ENCODE results near the gene CD164L2. TPM values are rescaled to one million over a fixed set of nuclear protein-coding genes. Genes with fewer than 3 reads are reported as not detected.

CD164L2 gene
- total and polyA plus RNA-seq, 2 experiments from 2014 or later, result 2.0 to 2.8 TPM

GRCh38 chr1:27365372-27366112, 17.6 kb downstream of the CD164L2 start:
- Mint-ChIP-seq H3K4me1 (peaks cover 27% of the 10 kb centered on the region), H3K9me3 (no peaks in the 10 kb centered on the region), H3K27me3 (ENCODE audit: insufficient read depth, low read depth, poor library complexity) (peaks cover 22% of the 10 kb centered on the region), H3K4me3 (peak overlapping the region; percentile 86), H3K36me3 (ENCODE audit: low read depth) (no peaks in the 10 kb centered on the region), H3K27ac (peak overlapping the region; percentile 86)
- ATAC-seq (peak; percentile 55), DNase-seq (ENCODE audit: low spot score) (peak; percentile 88)
- Histone ChIP-seq H3K79me2 (replicated peaks; ENCODE audit: insufficient read depth) (no peaks in the 10 kb centered on the region), H3K9me2 (ENCODE audit: insufficient read depth) (no peaks in the 10 kb centered on the region), H3K36me3 (ENCODE audit: insufficient read depth) (no peaks in the 10 kb centered on the region), H3K4me3 (peak overlapping the region; percentile 89), H2AFZ (peak overlapping the region; percentile 98; the same call in 1 of the 2 replicates), H3K27ac (ENCODE audit: low read depth) (no peak overlapping the region), H3K27me3 (ENCODE audit: insufficient read depth) (peaks cover 18% of the 10 kb centered on the region), H3K4me1 (ENCODE audit: insufficient read depth) (peaks cover 16% of the 10 kb centered on the region), H3K4me2 (peak overlapping the region; percentile 99), H3F3A (replicated peaks; ENCODE audit: low read depth) (peaks cover 17% of the 10 kb centered on the region; the same call in 1 of the 2 replicates), H4K20me1 (replicated peaks; ENCODE audit: insufficient read depth) (no peaks in the 10 kb centered on the region)
- TF ChIP-seq ZNF114 (CRISPR knock-in tag; IDR thresholded peaks at IDR 0.05) (no peak), STAT1 (IDR thresholded peaks at IDR 0.05; ENCODE audit: unreplicated experiment) (peak; percentile 32), POLR2AphosphoS5 (IDR thresholded peaks at IDR 0.05; ENCODE audit: low read depth) (peak; percentile 69), JUNB (IDR thresholded peaks at IDR 0.05; ENCODE audit: unreplicated experiment) (no peak), ZNF462 (CRISPR knock-in tag; IDR thresholded peaks at IDR 0.05) (no peak)

Measured in GM23338 (cell line).